GM12891 (cell line): ENCODE data around the gene NTN3.

Source experiments
- DNase-seq: peaks from one replicate; pipeline ENCODE4 v3.0.0; 2011; ENCODE audit warnings: low spot score; ENCODE audit not compliant: insufficient read length
- FAIRE-seq: peaks from 2 replicates; lab custom pipeline; 2011; peaks lifted over from hg19 to GRCh38; lab: Jason Lieb, UNC
- PAX5 ChIP-seq: IDR thresholded peaks from 2 replicates; pipeline ENCODE4 v1.6.1; 2011; ENCODE audit warnings: low read length, moderate library complexity, mild to moderate bottlenecking; ENCODE audit not compliant: insufficient read depth, severe bottlenecking
- POLR2A ChIP-seq: IDR thresholded peaks from 2 replicates; pipeline ENCODE4 v1.6.1; 2011; ENCODE audit warnings: low read depth, low read length, control low read depth
- POLR2AphosphoS5 ChIP-seq: IDR thresholded peaks from 2 replicates; pipeline ENCODE4 v1.6.1; 2011; ENCODE audit warnings: low read depth, low read length, control low read depth
- POU2F2 ChIP-seq: IDR thresholded peaks from 2 replicates; pipeline ENCODE4 v1.6.1; 2011; ENCODE audit warnings: low read depth, mild to moderate bottlenecking, control low read depth, low read length, moderate library complexity
- SPI1 ChIP-seq: IDR thresholded peaks from 2 replicates; pipeline ENCODE4 v1.6.1; 2011; ENCODE audit warnings: low read depth, low read length, control low read depth
- TAF1 ChIP-seq: IDR thresholded peaks from 2 replicates; pipeline ENCODE4 v1.6.1; 2011; ENCODE audit warnings: low read depth, low read length, control low read depth

The NTN3 gene

DNA sequence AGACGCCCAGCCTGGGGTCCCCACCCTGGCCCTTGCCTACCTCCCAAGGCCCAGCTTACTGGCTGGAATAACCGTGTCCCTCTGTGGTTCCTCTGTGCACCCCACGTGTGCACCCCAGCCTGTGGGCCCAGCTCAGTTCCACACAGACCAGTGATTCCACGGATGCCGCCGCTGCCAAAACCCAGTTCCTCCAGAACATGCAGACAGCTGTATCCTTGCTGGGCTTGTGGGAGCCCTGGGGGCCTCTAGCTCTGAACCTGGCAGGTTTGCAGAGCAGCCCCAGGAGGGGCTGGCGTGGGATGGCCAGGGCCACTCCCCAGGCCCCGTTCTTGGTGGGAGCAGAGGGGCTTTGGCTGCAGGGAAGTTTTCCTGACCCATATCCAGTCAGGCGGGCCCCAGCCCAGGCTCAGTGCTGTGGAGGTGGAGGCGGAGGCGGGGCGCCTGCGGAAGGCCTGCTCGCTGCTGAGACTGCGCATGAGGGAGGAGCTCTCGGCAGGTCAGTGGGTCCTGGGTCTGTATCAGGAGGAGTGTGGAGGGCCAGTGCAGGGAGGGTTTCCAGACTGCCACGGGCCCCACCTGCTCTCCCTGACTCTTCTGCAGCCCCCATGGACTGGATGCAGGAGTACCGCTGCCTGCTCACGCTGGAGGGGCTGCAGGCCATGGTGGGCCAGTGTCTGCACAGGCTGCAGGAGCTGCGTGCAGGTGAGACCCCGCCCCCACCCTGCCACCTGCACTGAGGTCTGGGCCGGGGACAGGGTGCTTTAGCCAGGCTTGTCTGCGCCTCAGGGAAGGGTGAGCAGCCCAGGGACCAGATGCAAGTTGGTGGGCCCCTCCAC lies 8.8 kb upstream of the NTN3 start:
- TF ChIP-seq POLR2AphosphoS5, result no peak
- TF ChIP-seq POLR2A, result no peak
- no peak for TF ChIP-seq POU2F2
- TF ChIP-seq SPI1, result no peak
- TF ChIP-seq PAX5, result no peak
- no peak for TF ChIP-seq TAF1
- DNase-seq, result no peak
- FAIRE-seq, result no peak

GRCh38 chr16:2464333-2464732 lies 6.8 kb upstream of the NTN3 start:
- DNase-seq (no peak), FAIRE-seq (no peak)
- TF ChIP-seq POU2F2 (no peak), POLR2A (no peak), POLR2AphosphoS5 (no peak), TAF1 (no peak), SPI1 (no peak), PAX5 (no peak)

DNA sequence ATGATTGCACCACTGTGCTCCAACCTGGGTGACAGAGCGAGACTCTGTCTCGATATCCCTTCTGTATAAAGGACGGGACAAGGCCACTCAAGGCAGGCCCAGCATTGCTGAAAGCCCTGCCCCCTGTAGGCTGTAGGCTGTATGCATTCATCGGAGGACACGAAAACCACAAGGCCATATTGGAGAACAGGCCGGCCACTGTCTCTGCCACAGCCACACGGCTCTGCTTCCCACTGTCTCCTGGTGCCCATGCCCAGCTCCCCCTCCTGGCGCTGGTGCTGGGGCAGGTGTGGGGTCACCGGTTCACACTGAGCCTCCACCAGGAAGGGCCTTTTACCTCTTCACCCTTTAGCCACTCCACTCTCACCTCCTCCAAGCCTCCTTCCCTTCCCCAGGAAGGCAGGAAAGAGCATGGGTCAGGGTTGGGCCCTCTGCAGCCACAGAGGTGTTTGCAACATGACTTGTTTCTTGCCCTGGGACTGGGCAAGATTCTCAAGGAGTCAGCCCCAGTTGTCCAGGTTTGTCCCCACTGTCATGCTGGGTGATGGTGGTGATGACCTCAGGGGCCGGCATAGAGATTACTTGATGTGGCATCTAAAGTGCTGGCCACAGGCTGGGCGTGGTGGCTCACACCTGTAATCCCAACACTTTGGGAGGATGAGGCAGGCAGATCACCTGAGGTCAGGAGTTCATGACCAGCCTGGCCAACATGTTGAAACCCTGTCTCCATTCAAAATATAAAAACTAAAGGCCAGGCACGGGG lies 5.3 kb upstream of the NTN3 start:
- no peak for TF ChIP-seq POU2F2
- TF ChIP-seq PAX5, result no peak
- TF ChIP-seq TAF1, result no peak
- TF ChIP-seq POLR2AphosphoS5, result no peak
- TF ChIP-seq SPI1, result no peak
- TF ChIP-seq POLR2A, result no peak
- DNase-seq (no peak), FAIRE-seq (peak; percentile 71)

DNA sequence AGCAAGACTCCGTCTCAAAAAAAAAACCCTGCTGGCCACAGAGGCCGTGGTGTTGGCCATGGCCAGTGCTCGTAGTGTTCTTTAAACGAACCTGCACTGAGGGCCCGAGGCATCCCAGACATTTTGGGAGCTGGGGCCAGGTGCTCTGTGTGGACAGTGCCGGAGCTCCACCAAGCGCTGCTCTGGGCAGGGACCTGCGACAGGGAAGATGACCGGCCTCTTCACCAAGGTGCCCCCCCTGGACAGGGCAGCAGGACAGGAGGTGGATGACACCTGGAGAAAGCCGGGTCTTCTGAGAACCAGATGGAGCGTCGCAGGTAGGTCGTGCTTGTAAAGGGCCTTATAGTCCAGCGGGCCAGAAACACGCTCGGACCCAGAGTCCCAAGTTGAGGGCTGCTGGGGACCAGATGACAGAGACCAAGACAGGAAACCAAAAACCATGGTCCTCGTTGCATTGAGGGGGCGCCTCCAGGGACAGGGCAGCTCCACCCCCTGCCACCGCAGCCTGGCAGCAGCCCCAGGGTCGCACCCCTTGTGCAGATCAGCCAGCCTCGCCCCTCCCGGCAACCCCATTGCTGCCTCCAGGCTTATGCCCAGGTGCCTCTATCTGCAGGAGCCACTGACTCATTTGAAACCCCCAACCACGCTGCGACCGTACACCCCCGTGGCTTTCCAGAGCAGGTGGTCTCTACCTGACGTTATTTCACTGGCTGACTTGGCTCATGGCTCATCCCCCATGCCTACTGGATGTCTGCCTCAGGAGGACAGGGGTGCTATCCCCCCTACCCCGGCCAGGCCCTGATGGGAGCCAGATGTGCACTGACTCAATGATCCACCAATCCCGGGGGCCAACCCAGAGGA lies 4.2 kb upstream of the NTN3 start:
- FAIRE-seq (peak; percentile 87), DNase-seq (no peak)
- TF ChIP-seq POU2F2, result no peak
- TF ChIP-seq POLR2A, result no peak
- TF ChIP-seq SPI1, result no peak
- no peak for TF ChIP-seq PAX5
- no peak for TF ChIP-seq POLR2AphosphoS5
- no peak for TF ChIP-seq TAF1

GRCh38 chr16:2467528-2468232 lies 3.4 kb upstream of the NTN3 start:
- no peak for FAIRE-seq
- TF ChIP-seq POLR2A (no peak), PAX5 (no peak), POLR2AphosphoS5 (no peak), TAF1 (no peak), SPI1 (no peak), POU2F2 (no peak)
- DNase-seq, result peak; percentile 66

DNA sequence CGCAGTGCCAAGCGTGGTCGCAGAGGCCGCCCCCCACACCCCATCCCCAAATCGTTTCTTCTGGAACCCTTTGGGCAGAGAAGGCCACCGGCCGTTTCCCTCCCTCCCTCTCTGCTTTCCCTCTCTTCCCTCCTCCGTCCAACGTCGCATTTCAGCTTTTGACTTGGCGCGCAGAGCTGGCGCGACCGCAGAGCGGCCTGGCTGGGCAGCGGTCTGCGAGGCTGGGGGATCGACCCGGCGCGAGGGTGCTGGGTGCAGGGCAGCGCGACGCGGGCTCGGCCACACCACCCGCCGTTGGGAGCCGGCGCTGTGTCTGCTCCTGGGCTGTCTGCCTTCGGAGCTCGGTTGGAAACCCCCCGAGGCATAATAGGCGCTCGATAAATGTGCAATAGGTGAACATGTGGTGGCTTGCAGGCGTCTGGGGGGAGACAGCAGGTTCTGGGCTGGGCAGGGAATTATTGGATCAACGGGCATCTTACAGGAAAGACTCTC lies 2.8 kb upstream of the NTN3 start:
- TF ChIP-seq POLR2AphosphoS5, result no peak
- TF ChIP-seq POU2F2, result no peak
- no peak for TF ChIP-seq POLR2A
- DNase-seq, result no peak
- FAIRE-seq, result no peak

DNA sequence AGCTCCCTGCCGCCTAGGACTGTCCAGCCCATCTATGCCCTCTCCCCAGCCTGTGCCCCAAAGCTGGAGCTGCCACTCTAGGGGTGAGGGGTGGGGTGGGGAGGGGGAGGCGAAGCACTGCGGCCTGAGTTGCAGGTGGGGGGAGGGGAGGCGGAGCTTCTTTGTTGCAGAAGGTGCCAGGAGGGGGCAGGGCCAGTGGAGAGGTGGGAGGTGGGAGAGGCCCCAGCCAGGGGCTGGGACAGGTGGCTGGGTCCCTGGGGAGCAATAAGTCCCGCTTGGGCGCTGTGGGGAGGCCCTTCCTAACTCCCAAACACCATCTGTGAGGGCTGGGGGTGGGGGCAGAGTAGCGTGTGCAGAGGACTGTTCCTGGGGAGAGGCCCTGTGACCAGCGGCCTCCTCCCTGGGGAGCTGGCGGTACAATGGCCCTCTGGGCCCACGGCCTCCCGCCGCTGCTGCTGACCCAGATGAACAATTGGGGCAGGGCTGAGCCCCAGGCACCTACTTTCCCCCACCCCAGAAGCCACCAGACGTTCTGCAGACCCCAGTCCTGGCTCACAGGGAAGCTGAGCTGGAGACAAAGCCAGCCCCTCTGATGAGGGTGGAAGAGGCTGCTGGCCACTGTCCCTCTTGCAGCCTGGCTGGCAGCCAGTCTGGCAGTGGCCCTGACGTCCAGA lies 2.2 kb upstream of the NTN3 start:
- FAIRE-seq (peak; percentile 83), DNase-seq (no peak)
- TF ChIP-seq SPI1 (no peak), POLR2A (no peak), POLR2AphosphoS5 (no peak)

- FAIRE-seq, result peak; percentile 47
- DNase-seq, result no peak
- TF ChIP-seq POLR2A, result no peak
- TF ChIP-seq SPI1, result no peak
- TF ChIP-seq POLR2AphosphoS5, result no peak
- no peak for TF ChIP-seq PAX5
- no peak for TF ChIP-seq TAF1
- no peak for TF ChIP-seq POU2F2
These were observed 1.5 kb upstream of the NTN3 start for GRCh38 chr16:2469399-2470233.
